Hepatocyte (in vitro differentiated cells): ENCODE measurements around the gene CKAP5.

Experiments used
- EZH2phosphoT487 ChIP-seq: fragments of 200-600 bp; sonication (generic); IDR thresholded peaks from one replicate; pipeline ENCODE4 v1.6.1; 2018; ENCODE audit warnings: antibody characterized with exemption, mild to moderate bottlenecking, low read depth, moderate library complexity; ENCODE audit not compliant: unreplicated experiment, severe bottlenecking
- TF ChIP-seq, protein P1 (sequence below): fragments of 200-600 bp; sonication (generic); IDR thresholded peaks from 2 replicates; pipeline ENCODE4 v1.5.1; 2016; ENCODE audit warnings: antibody characterized with exemption, mild to moderate bottlenecking; ENCODE audit not compliant: poor library complexity

DNA sequence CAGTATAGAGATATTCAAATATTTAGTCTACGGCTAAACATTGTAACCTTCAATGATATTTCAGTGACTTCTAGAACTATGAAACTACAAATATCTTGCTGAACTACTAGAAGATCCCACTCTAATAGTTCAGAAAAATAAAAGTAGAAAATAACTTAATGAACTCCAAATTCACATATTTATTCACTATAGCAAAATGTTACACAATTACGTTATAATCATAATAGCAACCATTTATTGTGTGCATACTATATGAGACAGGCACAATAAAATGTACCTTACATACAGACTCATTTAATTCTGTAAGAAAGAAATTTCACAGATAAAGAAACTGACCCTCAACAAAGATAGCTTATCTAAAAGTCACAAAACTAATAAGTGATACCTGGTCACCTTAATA is 69.2 kb downstream of the CKAP5 start:
- TF ChIP-seq, protein P1, sequence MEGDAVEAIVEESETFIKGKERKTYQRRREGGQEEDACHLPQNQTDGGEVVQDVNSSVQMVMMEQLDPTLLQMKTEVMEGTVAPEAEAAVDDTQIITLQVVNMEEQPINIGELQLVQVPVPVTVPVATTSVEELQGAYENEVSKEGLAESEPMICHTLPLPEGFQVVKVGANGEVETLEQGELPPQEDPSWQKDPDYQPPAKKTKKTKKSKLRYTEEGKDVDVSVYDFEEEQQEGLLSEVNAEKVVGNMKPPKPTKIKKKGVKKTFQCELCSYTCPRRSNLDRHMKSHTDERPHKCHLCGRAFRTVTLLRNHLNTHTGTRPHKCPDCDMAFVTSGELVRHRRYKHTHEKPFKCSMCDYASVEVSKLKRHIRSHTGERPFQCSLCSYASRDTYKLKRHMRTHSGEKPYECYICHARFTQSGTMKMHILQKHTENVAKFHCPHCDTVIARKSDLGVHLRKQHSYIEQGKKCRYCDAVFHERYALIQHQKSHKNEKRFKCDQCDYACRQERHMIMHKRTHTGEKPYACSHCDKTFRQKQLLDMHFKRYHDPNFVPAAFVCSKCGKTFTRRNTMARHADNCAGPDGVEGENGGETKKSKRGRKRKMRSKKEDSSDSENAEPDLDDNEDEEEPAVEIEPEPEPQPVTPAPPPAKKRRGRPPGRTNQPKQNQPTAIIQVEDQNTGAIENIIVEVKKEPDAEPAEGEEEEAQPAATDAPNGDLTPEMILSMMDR: no peak
- no peak for TF ChIP-seq EZH2phosphoT487
